Mesothelial cell of epicardium (in vitro differentiated cells): ENCODE data around the gene ACADSB. TPM values are rescaled to one million over a fixed set of nuclear protein-coding genes. Genes with fewer than 3 reads are reported as not detected.

Experiments
- DNase-seq, 2 experiments: peaks; one replicate each; pipeline ENCODE4 v3.0.0; 2021; ENCODE audit warnings: low spot score in 2 of 2; ENCODE audit not compliant: unreplicated experiment in 2 of 2
- H3K27ac Mint-ChIP-seq: 2 replicates; pipeline ENCODE4 v1.8.0; 2021; ENCODE audit warnings: mixed read lengths
- H3K27me3 Mint-ChIP-seq: 2 replicates; pipeline ENCODE4 v1.8.0; 2021; ENCODE audit warnings: low read depth, mixed read lengths
- H3K36me3 Mint-ChIP-seq: 2 replicates; pipeline ENCODE4 v1.8.0; 2021; ENCODE audit warnings: mixed read lengths
- H3K4me1 Mint-ChIP-seq: 2 replicates; pipeline ENCODE4 v1.8.0; 2021; ENCODE audit warnings: mixed read lengths
- H3K4me3 Mint-ChIP-seq: 2 replicates; pipeline ENCODE4 v1.8.0; 2021; ENCODE audit warnings: mild to moderate bottlenecking, moderate library complexity, mixed read lengths
- H3K9me3 Mint-ChIP-seq: 2 replicates; pipeline ENCODE4 v1.8.0; 2021; ENCODE audit warnings: mixed read lengths
- total RNA-seq: library from RNA; stranded (reverse); gene quantifications from 3 replicates; pipeline ENCODE4 v1.2.1, GENCODE V29; 2021
- TF ChIP-seq, protein P1 (sequence below): fragments of 200-600 bp; sonication (generic); IDR thresholded peaks from one replicate; pipeline ENCODE4 v1.5.0; 2021; ENCODE audit warnings: antibody characterized with exemption; ENCODE audit not compliant: unreplicated experiment

Gene ACADSB
- total RNA-seq, 1 donor from 2014 or later: 21.3 TPM

DNA sequence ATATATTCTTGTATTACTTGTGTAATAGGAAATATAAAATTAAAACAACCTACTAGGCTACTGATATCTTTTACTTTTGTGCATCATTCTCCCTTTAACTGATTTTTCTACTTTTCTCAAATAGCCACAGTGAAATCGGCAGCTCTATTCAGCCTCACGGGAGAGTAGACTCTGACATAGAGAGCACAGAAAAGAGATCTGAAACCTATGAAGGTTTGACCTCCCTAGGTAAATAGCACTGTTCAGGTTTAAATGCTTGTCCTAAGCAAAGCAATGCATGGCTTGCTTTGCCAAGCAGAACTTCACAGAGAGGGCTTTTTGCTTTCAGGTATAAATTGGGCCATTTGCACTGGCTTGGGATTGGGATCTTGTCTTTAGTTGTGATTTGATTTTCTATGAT, 53.1 kb downstream of the ACADSB start:
- Mint-ChIP-seq H3K36me3 (no peaks in the 10 kb centered on the region), H3K9me3 (peaks cover 4% of the 10 kb centered on the region), H3K4me3 (no peak overlapping the region), H3K4me1 (no peaks in the 10 kb centered on the region), H3K27ac (no peak overlapping the region), H3K27me3 (peaks cover 42% of the 10 kb centered on the region)
- TF ChIP-seq, protein P1, sequence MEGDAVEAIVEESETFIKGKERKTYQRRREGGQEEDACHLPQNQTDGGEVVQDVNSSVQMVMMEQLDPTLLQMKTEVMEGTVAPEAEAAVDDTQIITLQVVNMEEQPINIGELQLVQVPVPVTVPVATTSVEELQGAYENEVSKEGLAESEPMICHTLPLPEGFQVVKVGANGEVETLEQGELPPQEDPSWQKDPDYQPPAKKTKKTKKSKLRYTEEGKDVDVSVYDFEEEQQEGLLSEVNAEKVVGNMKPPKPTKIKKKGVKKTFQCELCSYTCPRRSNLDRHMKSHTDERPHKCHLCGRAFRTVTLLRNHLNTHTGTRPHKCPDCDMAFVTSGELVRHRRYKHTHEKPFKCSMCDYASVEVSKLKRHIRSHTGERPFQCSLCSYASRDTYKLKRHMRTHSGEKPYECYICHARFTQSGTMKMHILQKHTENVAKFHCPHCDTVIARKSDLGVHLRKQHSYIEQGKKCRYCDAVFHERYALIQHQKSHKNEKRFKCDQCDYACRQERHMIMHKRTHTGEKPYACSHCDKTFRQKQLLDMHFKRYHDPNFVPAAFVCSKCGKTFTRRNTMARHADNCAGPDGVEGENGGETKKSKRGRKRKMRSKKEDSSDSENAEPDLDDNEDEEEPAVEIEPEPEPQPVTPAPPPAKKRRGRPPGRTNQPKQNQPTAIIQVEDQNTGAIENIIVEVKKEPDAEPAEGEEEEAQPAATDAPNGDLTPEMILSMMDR: no peak
- DNase-seq: no peak

DNA sequence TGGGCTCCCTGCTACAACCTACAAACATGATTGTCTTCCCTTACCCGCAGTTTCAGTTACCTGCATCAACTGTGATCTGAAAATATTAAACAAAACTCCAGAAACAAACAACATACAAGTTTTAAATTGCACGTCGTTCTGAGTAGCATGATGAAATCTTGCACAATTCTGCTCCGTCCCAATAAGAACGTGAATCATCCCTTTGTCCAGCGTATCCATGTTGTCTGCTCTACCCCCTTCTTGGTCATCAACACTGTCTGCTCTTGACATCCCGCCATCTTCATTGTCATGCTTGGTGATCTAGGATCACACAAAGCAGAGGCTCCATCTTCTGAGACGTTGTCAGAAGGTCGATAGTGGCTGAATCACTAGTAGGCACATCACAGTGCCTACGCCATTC, 53.9 kb downstream of the ACADSB start:
- peaks cover 4% of the 10 kb centered on the region for H3K9me3 Mint-ChIP-seq
- H3K36me3 Mint-ChIP-seq: no peaks in the 10 kb centered on the region
- TF ChIP-seq, protein P1: no peak
- DNase-seq: no peak
- H3K27me3 Mint-ChIP-seq: peaks cover 50% of the 10 kb centered on the region
- H3K4me1 Mint-ChIP-seq: no peaks in the 10 kb centered on the region
- no peak overlapping the region for H3K27ac Mint-ChIP-seq
- no peak overlapping the region for H3K4me3 Mint-ChIP-seq

DNA sequence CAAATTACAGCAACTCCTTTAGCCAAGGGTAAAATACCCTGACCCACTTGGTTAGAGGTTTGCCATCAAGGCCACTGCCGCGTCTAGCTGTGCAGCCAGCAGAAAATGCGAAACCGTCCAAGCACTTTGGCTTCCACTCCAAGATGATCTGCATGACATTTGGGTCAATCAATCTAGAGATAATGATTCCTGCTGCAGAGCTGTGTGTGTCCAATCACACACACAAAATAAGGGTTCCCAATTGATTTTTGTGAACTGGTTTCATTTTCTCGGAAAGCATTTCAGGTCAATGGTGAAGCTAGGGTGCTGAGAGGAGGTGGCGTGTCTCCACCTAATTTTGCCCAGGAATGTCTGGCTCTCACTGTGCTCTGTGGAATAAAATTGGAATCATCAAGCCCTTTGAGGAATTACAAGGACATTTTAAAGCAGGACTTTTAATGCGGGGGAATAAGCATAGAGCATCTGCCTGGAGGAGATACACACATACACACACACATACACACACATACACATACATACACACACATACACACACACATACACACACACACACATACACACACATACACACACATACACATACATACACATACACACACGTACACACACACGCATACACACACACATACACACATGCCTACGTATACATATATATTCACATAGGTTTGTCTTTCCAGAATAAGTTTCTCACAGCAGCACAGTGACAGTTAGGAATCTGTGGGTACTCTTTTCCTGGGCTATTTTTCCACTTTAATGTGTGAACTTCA, 59.5 kb downstream of the ACADSB start:
- no peaks in the 10 kb centered on the region for H3K36me3 Mint-ChIP-seq
- peaks cover 4% of the 10 kb centered on the region for H3K9me3 Mint-ChIP-seq
- H3K27ac Mint-ChIP-seq: no peak overlapping the region
- DNase-seq: no peak
- no peaks in the 10 kb centered on the region for H3K4me1 Mint-ChIP-seq
- peaks cover 91% of the 10 kb centered on the region for H3K27me3 Mint-ChIP-seq
- H3K4me3 Mint-ChIP-seq: no peak overlapping the region
- TF ChIP-seq, protein P1: no peak

DNA sequence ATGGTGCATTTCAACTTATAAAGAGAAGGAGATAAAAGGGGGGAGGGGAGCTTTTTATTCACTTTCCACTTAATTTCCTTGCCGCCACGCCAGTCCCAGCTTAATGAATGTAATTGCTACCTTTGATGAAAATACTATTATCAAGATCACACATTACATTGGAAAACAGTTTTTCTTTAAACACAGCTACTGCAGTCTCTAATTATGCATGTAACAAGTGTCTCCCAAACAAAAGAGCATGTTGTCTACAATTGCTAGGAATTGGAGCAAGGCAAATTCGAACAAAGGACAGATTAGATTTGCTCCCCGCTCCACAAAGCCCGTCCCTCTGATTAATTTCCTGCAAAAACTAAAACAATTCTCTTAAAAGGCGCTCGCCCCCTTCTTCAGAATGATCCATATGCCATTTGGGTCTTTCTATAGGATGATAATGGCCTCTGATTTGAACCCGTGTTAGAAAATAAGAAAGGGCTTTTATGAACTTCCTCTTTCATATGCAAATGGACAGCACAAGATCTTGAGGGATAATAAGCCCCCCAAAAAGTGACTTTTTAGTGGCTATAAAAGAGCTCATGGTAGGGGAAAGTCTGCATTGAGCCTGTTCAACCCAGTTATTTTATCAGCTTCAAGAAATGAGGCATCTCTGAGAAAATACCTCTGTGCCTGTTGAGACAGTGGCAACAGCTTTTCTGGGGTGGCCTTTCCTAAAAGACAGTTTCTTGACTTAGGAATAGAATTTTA, 60.6 kb downstream of the ACADSB start:
- TF ChIP-seq, protein P1: no peak
- Mint-ChIP-seq H3K4me3 (no peak overlapping the region), H3K27ac (no peak overlapping the region), H3K27me3 (peaks cover 93% of the 10 kb centered on the region), H3K9me3 (peaks cover 4% of the 10 kb centered on the region), H3K4me1 (no peaks in the 10 kb centered on the region), H3K36me3 (no peaks in the 10 kb centered on the region)
- DNase-seq: no peak

DNA sequence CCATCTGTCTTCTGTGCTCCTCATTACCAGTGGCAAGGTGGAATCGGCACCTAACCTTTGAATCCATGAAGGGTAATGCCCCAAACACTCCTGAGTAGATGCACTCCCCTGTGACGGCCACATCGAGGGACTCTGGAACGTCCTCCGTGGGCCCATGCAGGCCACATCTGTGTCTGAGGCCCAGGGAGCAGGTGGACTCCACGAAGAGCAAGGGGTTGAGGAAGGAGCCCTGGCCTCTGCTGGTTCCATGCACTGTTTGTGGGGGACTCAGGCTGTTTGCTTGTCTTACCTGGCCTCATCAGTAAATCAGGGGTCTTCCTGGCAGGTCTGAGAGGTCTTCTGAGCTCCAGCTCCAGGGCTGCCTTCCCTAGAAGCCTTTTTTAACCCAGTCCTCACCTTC, 64.4 kb downstream of the ACADSB start:
- Mint-ChIP-seq H3K36me3 (no peaks in the 10 kb centered on the region), H3K27me3 (peaks cover 79% of the 10 kb centered on the region), H3K9me3 (peaks cover 5% of the 10 kb centered on the region), H3K27ac (no peak overlapping the region), H3K4me3 (no peak overlapping the region), H3K4me1 (no peaks in the 10 kb centered on the region)
- TF ChIP-seq, protein P1: no peak
- DNase-seq: no peak
